ENCODE measurements around the gene YPEL1. TPM values are rescaled to one million over a fixed set of nuclear protein-coding genes. Genes with fewer than 3 reads are reported as not detected.

The YPEL1 gene
- total and polyA plus RNA-seq, 2 of the 13 experiments (the other 11 are each of a cell fraction or from before 2014, with no cell fraction given), result 0.33 to 2.5 TPM

DNA sequence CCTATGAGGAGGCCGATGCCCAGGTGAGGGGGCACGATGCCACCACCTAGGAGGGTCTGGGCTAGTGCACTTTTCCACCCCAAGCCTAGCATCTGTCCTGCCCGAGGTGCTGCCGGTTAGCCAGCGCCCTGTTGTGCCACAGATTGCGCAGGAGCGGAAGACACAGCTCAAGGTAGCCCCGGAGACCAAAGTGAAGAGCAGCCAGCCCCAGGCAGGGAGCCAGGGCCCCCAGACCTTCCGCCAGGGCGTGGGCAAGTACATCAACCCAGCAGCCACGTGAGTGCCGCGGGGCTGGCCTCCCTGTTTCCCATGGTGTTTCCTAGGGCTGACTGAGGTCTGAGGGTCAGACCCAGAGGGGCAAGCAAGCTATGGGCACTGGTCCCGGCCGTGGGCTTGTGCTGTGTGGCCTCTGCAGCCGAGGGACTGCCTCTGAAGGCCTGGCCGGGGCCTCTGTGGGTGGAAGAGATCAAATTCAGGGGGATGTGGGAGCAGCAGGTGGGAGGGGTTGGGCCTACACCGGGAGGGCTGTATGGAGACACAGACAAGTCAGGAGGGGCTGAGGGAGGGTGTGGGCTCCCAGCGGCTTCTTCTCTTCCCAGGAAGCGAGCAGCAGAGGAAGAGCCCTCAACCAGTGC lies 40.7 kb downstream of the YPEL1 start:
- ChIA-PET POLR2A (interaction anchor here (2.1 kb wide), 1 partner anchor 17 kb away, joined by 5 read pairs; no protein-coding TSS in a partner anchor), CTCF (ENCODE audit: low intra/inter-chr PET ratio, low total read pairs) (no interaction called here)
- WGBS (ENCODE audit: low lambda C conversion rate), result 95% methylated on average over 9 of the region's 20 CpGs
- DNase-seq (ENCODE audit: low spot score), result no peak
- no TSS peak for BruUV-seq (replicated peaks)
- H3K27me3 ChIP-seq (ENCODE audit: control insufficient read depth in 1 of 2, insufficient read depth in 2 of 2, low read length in 2 of 2), result no peaks in the 10 kb centered on the region
- H3K9me3 ChIP-seq (ENCODE audit: low read length), result no peaks in the 10 kb centered on the region
- no peak overlapping the region for H3K9ac ChIP-seq (ENCODE audit: insufficient read depth, low read depth, low read length)
- TF ChIP-seq AGO2 (optimal IDR thresholded peaks at IDR 0.05; ENCODE audit: low read depth, low read length) (peak; percentile 68), ZSCAN21 (CRISPR knock-in tag; IDR thresholded peaks at IDR 0.05; ENCODE audit: borderline replicate concordance) (no peak), CEBPG (CRISPR knock-in tag; IDR thresholded peaks at IDR 0.05) (no peak)
- TF ChIP-seq, protein P1, sequence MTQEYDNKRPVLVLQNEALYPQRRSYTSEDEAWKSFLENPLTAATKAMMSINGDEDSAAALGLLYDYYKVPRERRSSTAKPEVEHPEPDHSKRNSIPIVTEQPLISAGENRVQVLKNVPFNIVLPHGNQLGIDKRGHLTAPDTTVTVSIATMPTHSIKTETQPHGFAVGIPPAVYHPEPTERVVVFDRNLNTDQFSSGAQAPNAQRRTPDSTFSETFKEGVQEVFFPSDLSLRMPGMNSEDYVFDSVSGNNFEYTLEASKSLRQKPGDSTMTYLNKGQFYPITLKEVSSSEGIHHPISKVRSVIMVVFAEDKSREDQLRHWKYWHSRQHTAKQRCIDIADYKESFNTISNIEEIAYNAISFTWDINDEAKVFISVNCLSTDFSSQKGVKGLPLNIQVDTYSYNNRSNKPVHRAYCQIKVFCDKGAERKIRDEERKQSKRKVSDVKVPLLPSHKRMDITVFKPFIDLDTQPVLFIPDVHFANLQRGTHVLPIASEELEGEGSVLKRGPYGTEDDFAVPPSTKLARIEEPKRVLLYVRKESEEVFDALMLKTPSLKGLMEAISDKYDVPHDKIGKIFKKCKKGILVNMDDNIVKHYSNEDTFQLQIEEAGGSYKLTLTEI (CRISPR knock-in tag; conservative IDR thresholded peaks at IDR 0.05), result no peak
- H3K4me3 ChIP-seq (replicated peaks in 1 of 3; ENCODE audit: insufficient read depth in 1 of 3, low read depth in 2 of 3, low read length in 3 of 3), result no peak overlapping the region
- no peak overlapping the region for H3K4me2 ChIP-seq (ENCODE audit: low read depth, low read length)
- ATAC-seq, result no peak
- in situ Hi-C loops (cut with HindIII; ENCODE audit: extremely low pct_ligation_motif_present, low pct_unique_long_range_greater_than_20kb) (no loop called here), intact Hi-C loops (cut with micrococcal nuclease; ENCODE audit: unreplicated experiment) (no loop called here)
- no peak for FAIRE-seq
- peaks cover 18 to 54% of the 10 kb centered on the region in 2 experiments for H3K36me3 ChIP-seq (replicated peaks in 1 of 2; ENCODE audit: control insufficient read depth in 1 of 2, insufficient read depth in 2 of 2, low read length in 2 of 2)
- no peak overlapping the region for H2AFZ ChIP-seq (ENCODE audit: low read length)
- H3K4me1 ChIP-seq (ENCODE audit: insufficient read depth, low read length), result no peaks in the 10 kb centered on the region
- H4K20me1 ChIP-seq (ENCODE audit: insufficient read depth, low read length), result no peaks in the 10 kb centered on the region
- H3K79me2 ChIP-seq (ENCODE audit: insufficient read depth, low read length), result no peaks in the 10 kb centered on the region
- H3K27ac ChIP-seq (ENCODE audit: extremely low read length, insufficient read depth, low read length), result no peak overlapping the region

DNA sequence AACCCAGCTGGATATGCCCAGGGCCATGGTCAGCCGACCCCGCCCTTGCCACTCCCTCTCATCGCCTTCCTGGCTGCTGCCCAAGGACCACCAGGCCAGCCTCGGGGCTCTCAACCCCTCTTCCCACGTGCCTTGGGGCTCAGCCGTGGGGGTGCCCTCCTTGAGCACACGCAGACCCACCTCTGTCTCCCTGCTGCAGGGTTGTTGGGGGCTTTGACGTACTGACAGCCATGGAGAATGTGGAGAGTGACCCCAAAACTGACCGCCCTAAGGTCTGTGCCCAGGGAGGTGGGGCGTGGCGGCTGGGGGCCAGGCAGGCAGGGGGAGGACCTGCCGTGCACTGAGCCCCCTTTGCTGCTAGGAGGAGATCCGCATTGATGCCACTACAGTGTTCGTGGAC lies 41.2 kb downstream of the YPEL1 start:
- WGBS (ENCODE audit: low lambda C conversion rate), result 98% methylated on average over 7 of the region's 14 CpGs
- H3K27ac ChIP-seq (ENCODE audit: extremely low read length, insufficient read depth, low read length), result no peak overlapping the region
- no peak overlapping the region for H3K9ac ChIP-seq (ENCODE audit: insufficient read depth, low read depth, low read length)
- H4K20me1 ChIP-seq (ENCODE audit: insufficient read depth, low read length), result no peaks in the 10 kb centered on the region
- FAIRE-seq (no peak), ATAC-seq (no peak), DNase-seq (ENCODE audit: low spot score) (no peak)
- H3K4me1 ChIP-seq (ENCODE audit: insufficient read depth, low read length), result no peaks in the 10 kb centered on the region
- BruUV-seq (replicated peaks), result no TSS peak
- no peak overlapping the region for H3K4me2 ChIP-seq (ENCODE audit: low read depth, low read length)
- H3K36me3 ChIP-seq (replicated peaks in 1 of 2; ENCODE audit: control insufficient read depth in 1 of 2, insufficient read depth in 2 of 2, low read length in 2 of 2), result peaks cover 19 to 59% of the 10 kb centered on the region in 2 experiments
- H3K9me3 ChIP-seq (ENCODE audit: low read length), result no peaks in the 10 kb centered on the region
- ChIA-PET CTCF (ENCODE audit: low intra/inter-chr PET ratio, low total read pairs) (no interaction called here), POLR2A (interaction anchor here (2.1 kb wide), 1 partner anchor 17 kb away, joined by 5 read pairs; no protein-coding TSS in a partner anchor)
- TF ChIP-seq HMGXB4 (CRISPR knock-in tag; IDR thresholded peaks at IDR 0.05; ENCODE audit: borderline replicate concordance in 1 of 2, low read depth in 1 of 2), result no peak
- TF ChIP-seq SRF (IDR thresholded peaks at IDR 0.05; ENCODE audit: low read depth, low read length), result no peak
- no peak for TF ChIP-seq IRF2 (CRISPR knock-in tag; IDR thresholded peaks at IDR 0.05)
- TF ChIP-seq SP2 (CRISPR knock-in tag; IDR thresholded peaks at IDR 0.05), result no peak
- TF ChIP-seq PHB2 (IDR thresholded peaks at IDR 0.05; ENCODE audit: partially characterized antibody), result no peak
- TF ChIP-seq SRSF4 (IDR thresholded peaks at IDR 0.05; ENCODE audit: low read depth, low read length, poor library complexity, severe bottlenecking), result no peak
- TF ChIP-seq ZNF597 (CRISPR knock-in tag; IDR thresholded peaks at IDR 0.05), result no peak
- no peak for TF ChIP-seq RBM39 (IDR thresholded peaks at IDR 0.05; ENCODE audit: low read depth, low read length, poor library complexity, severe bottlenecking)
- in situ Hi-C loops (cut with HindIII; ENCODE audit: extremely low pct_ligation_motif_present, low pct_unique_long_range_greater_than_20kb) (no loop called here), intact Hi-C loops (cut with micrococcal nuclease; ENCODE audit: unreplicated experiment) (no loop called here)
- H3K4me3 ChIP-seq (replicated peaks in 1 of 3; ENCODE audit: insufficient read depth in 1 of 3, low read depth in 2 of 3, low read length in 3 of 3), result no peak overlapping the region
- H3K27me3 ChIP-seq (ENCODE audit: control insufficient read depth in 1 of 2, insufficient read depth in 2 of 2, low read length in 2 of 2), result no peaks in the 10 kb centered on the region
- no peak overlapping the region for H2AFZ ChIP-seq (ENCODE audit: low read length)
- H3K79me2 ChIP-seq (ENCODE audit: insufficient read depth, low read length), result no peaks in the 10 kb centered on the region

Data from HepG2 (cell line).